Measurements from ENCODE around the gene CCDC169. TPM values are rescaled to one million over a fixed set of nuclear protein-coding genes. Genes with fewer than 3 reads are reported as not detected.

The CCDC169 gene
- total and polyA plus RNA-seq, 2 donors (not counting 3 experiments of a cell fraction or from before 2014, with no cell fraction given), result 1.2 to 2.5 TPM

GRCh38 chr13:36310417-36311108 is 12.9 kb upstream of the CCDC169 start:
- FAIRE-seq, result no peak
- H3K27ac ChIP-seq (ENCODE audit: insufficient read depth, low read depth, low read length), result no peak overlapping the region
- no peaks in the 10 kb centered on the region for H3K9me1 ChIP-seq (replicated peaks; ENCODE audit: control insufficient read depth, extremely low read depth, insufficient read depth, low read length)
- H4K20me1 ChIP-seq (replicated peaks; ENCODE audit: control insufficient read depth, extremely low read depth, insufficient read depth, low read length), result peaks cover 3% of the 10 kb centered on the region
- no peaks in the 10 kb centered on the region for H3K4me1 ChIP-seq (ENCODE audit: control insufficient read depth, extremely low read depth, insufficient read depth, low read length)
- DNase-seq (ENCODE audit: low read depth, low spot score), result no peak
- no peaks in the 10 kb centered on the region for H3K9me3 ChIP-seq (replicated peaks; ENCODE audit: control insufficient read depth, insufficient read depth, low read length)
- H3K9ac ChIP-seq (replicated peaks; ENCODE audit: extremely low read depth, insufficient read depth, low read length), result no peak overlapping the region
- ChIA-PET POLR2A (no interaction called here), CTCF (no interaction called here)
- H3K4me3 ChIP-seq (replicated peaks in 1 of 3; ENCODE audit: insufficient read depth in 1 of 3, low read depth in 1 of 3, low read length in 3 of 3), result no peak overlapping the region
- no peaks in the 10 kb centered on the region for H3K27me3 ChIP-seq (ENCODE audit: control insufficient read depth in 2 of 2, insufficient read depth in 2 of 2, low read length in 2 of 2)
- dilution Hi-C loops (cut with MboI; ENCODE audit: extremely low pct_ligation_motif_present, low sequenced_read_pairs), result no loop called here
- BruUV-seq (replicated peaks), result no TSS peak
- H3K36me3 ChIP-seq (ENCODE audit: control insufficient read depth in 2 of 2, extremely low read depth in 1 of 2, insufficient read depth in 2 of 2, low read length in 2 of 2), result peaks cover 14 to 30% of the 10 kb centered on the region in 2 experiments
- no peak overlapping the region for H2AFZ ChIP-seq (ENCODE audit: low read depth, low read length)
- TF ChIP-seq POLR2AphosphoS5 (IDR thresholded peaks at IDR 0.05; ENCODE audit: insufficient read depth, low read depth, low read length), result no peak
- no peak for TF ChIP-seq POLR2A (IDR thresholded peaks at IDR 0.05; ENCODE audit: low read depth, low read length)
- intact Hi-C loops (cut with micrococcal nuclease), result no loop called here
- H3K79me2 ChIP-seq (ENCODE audit: control insufficient read depth, insufficient read depth, low read length), result no peaks in the 10 kb centered on the region
- no peak overlapping the region for H3K4me2 ChIP-seq (ENCODE audit: insufficient read depth, low read length)

GRCh38 chr13:36302289-36302688 is 4.7 kb upstream of the CCDC169 start:
- Histone ChIP-seq H3K79me2 (ENCODE audit: control insufficient read depth, insufficient read depth, low read length) (no peaks in the 10 kb centered on the region), H3K4me2 (ENCODE audit: insufficient read depth, low read length) (no peak overlapping the region), H3K27ac (ENCODE audit: insufficient read depth, low read depth, low read length) (no peak overlapping the region), H3K4me3 (replicated peaks in 1 of 3; ENCODE audit: insufficient read depth in 1 of 3, low read depth in 1 of 3, low read length in 3 of 3) (no peak overlapping the region), H4K20me1 (replicated peaks; ENCODE audit: control insufficient read depth, extremely low read depth, insufficient read depth, low read length) (no peaks in the 10 kb centered on the region), H3K27me3 (ENCODE audit: control insufficient read depth in 2 of 2, insufficient read depth in 2 of 2, low read length in 2 of 2) (no peaks in the 10 kb centered on the region), H2AFZ (ENCODE audit: low read depth, low read length) (no peak overlapping the region), H3K9me3 (replicated peaks; ENCODE audit: control insufficient read depth, insufficient read depth, low read length) (no peaks in the 10 kb centered on the region), H3K4me1 (ENCODE audit: control insufficient read depth, extremely low read depth, insufficient read depth, low read length) (peaks cover 11% of the 10 kb centered on the region), H3K9ac (replicated peaks; ENCODE audit: extremely low read depth, insufficient read depth, low read length) (no peak overlapping the region), H3K9me1 (replicated peaks; ENCODE audit: control insufficient read depth, extremely low read depth, insufficient read depth, low read length) (no peaks in the 10 kb centered on the region), H3K36me3 (ENCODE audit: control insufficient read depth in 2 of 2, extremely low read depth in 1 of 2, insufficient read depth in 2 of 2, low read length in 2 of 2) (peaks cover 0 to 4% of the 10 kb centered on the region in 2 experiments)
- DNase-seq (ENCODE audit: low read depth, low spot score) (no peak), FAIRE-seq (no peak)
- BruUV-seq (replicated peaks), result no TSS peak
- POLR2A ChIA-PET, result no interaction called here
- CTCF ChIA-PET, result interaction anchor here (0.9 to 1.1 kb wide), 2 partner anchors 10 to 19 kb away, joined by 3 read pairs; no protein-coding TSS in a partner anchor
- TF ChIP-seq CTCF (IDR thresholded peaks at IDR 0.05; ENCODE audit: extremely low read depth in 1 of 2, insufficient read depth in 1 of 2, low read depth in 1 of 2, low read length in 2 of 2) (no peak), POLR2A (IDR thresholded peaks at IDR 0.05; ENCODE audit: low read depth, low read length) (no peak), JUN (IDR thresholded peaks at IDR 0.05; ENCODE audit: borderline replicate concordance, insufficient read depth, insufficient read length, low read depth) (no peak), FOS (IDR thresholded peaks at IDR 0.05; ENCODE audit: borderline replicate concordance, insufficient read depth, low read length) (no peak), MAX (IDR thresholded peaks at IDR 0.05; ENCODE audit: insufficient read depth, insufficient read length) (no peak), EZH2 (IDR thresholded peaks at IDR 0.05; ENCODE audit: borderline replicate concordance, low read depth, low read length, severe bottlenecking) (no peak), GATA2 (IDR thresholded peaks at IDR 0.05; ENCODE audit: insufficient read depth, insufficient read length, low read depth, low read length) (no peak), MYC (IDR thresholded peaks at IDR 0.05; ENCODE audit: low read depth, low read length) (no peak), POLR2AphosphoS5 (IDR thresholded peaks at IDR 0.05; ENCODE audit: insufficient read depth, low read depth, low read length) (no peak)
- dilution Hi-C loops (cut with MboI; ENCODE audit: extremely low pct_ligation_motif_present, low sequenced_read_pairs) (no loop called here), intact Hi-C loops (cut with micrococcal nuclease) (no loop called here)
